Neuron (in vitro differentiated cells): ENCODE results near the gene PRELID2.

ENCODE experiments used
- H2AFZ ChIP-seq: one replicate; pipeline ENCODE4 v1.6.1; 2013; ENCODE audit warnings: low read depth, mild to moderate bottlenecking, inconsistent platforms, low read length, moderate library complexity
- H3K27me3 ChIP-seq: one replicate; pipeline ENCODE4 v1.6.1; 2013; ENCODE audit warnings: low read length; ENCODE audit not compliant: insufficient read depth
- H3K36me3 ChIP-seq: one replicate; pipeline ENCODE4 v1.6.1; 2013; ENCODE audit warnings: low read length; ENCODE audit not compliant: insufficient read depth
- H3K4me1 ChIP-seq: one replicate; pipeline ENCODE4 v1.6.1; 2013; ENCODE audit warnings: low read length; ENCODE audit not compliant: insufficient read depth
- H3K4me3 ChIP-seq: 2 replicates; pipeline ENCODE4 v1.5.1; 2013; ENCODE audit warnings: mild to moderate bottlenecking, low read length, moderate library complexity
- H3K9me3 ChIP-seq: one replicate; pipeline ENCODE4 v1.6.1; 2013; ENCODE audit warnings: low read length

The PRELID2 gene

DNA sequence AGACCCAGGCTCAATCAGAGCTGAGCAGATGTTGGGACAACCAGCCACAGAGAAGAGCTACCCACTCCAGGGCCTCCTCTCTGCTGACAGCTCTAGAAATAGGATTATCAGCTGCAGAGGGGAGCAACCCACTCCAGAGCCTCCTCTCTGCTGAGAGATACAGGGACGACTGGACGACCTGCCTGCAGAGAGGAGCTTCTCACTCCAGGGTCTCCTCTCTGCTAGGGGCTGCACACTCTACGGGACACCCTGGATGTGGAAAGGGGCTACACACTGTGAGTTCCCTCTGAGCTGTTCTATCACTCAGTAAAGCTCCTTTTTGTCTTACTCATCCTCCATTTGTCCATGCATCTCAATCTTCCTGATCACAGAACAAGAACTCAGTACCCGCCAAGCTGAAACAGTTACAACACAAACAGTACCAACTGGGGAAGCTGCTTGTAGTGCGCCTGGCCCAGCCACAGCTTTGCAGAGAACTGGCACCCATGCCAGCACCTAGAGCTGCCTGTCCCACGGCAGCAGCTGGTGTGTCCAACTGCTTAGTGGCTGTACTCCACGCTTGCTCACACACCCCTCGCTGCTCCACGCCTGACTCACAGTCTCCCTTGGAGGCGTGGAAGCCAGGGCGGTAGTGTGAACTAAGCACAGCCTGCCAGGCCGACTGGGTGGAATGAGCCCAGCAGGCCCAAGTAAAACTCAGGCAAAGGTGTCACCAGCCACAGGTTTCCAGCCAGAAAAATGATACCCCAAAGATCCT lies 56.8 kb downstream of the PRELID2 start:
- H3K36me3 ChIP-seq: no peaks in the 10 kb centered on the region
- H3K4me3 ChIP-seq: no peak overlapping the region
- peaks cover 21% of the 10 kb centered on the region for H3K4me1 ChIP-seq
- no peaks in the 10 kb centered on the region for H3K27me3 ChIP-seq
- no peak overlapping the region for H2AFZ ChIP-seq
- peaks cover 3% of the 10 kb centered on the region for H3K9me3 ChIP-seq

DNA sequence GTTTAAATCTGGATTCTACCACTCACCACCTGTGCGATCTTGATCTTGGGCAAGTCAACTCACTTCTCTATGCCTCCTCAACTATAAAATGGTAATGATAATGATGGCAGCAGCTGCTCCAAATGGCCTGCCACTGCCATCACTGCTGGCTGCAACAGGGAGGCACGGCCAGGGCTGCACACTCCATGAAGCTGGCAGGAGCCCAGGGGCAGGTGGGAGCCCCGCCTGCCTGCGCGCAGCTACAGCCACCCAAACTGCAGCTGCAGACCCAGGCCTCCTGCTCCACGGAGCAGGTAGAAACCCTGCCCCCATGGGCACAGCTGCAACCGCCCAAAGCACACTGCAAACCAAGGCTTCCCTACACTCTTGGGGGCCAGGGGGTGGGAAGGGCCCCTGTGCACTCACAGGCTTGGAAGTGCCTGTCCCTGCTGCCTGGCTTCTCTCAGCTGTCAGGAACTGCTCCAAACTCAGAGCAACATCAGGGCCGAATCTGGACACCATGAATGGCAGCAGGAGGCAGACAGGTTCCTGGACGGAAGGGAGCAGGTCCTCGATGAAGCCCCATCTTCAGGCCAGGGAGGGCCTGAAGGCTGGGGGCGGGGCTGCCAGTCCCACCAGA lies 57.6 kb downstream of the PRELID2 start:
- no peaks in the 10 kb centered on the region for H3K36me3 ChIP-seq
- H3K4me3 ChIP-seq: no peak overlapping the region
- peaks cover 3% of the 10 kb centered on the region for H3K9me3 ChIP-seq
- H3K4me1 ChIP-seq: peaks cover 21% of the 10 kb centered on the region
- no peak overlapping the region for H2AFZ ChIP-seq
- H3K27me3 ChIP-seq: no peaks in the 10 kb centered on the region

DNA sequence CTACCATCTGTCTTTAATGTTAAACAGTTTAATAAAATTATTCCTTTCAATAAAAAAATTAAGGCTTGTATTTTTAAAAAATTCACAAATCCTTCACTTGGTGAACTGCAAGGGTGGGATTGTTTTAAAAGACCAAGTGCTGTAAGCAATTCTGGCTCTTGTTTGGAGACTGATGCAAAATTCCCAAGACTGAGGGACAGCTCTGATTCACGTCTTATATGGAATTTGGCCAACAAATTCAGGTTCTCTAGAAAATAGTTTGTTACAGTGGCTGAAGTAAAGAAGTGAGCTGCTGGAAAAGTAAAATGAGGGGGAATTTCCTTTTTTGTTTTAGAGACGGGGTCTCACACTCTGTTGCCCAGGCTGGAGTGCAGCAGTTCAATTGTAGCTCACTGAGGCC lies 58.3 kb downstream of the PRELID2 start:
- H3K4me1 ChIP-seq: peaks cover 17% of the 10 kb centered on the region
- H3K36me3 ChIP-seq: no peaks in the 10 kb centered on the region
- no peak overlapping the region for H2AFZ ChIP-seq
- no peak overlapping the region for H3K4me3 ChIP-seq
- H3K9me3 ChIP-seq: peaks cover 3% of the 10 kb centered on the region
- no peaks in the 10 kb centered on the region for H3K27me3 ChIP-seq

DNA sequence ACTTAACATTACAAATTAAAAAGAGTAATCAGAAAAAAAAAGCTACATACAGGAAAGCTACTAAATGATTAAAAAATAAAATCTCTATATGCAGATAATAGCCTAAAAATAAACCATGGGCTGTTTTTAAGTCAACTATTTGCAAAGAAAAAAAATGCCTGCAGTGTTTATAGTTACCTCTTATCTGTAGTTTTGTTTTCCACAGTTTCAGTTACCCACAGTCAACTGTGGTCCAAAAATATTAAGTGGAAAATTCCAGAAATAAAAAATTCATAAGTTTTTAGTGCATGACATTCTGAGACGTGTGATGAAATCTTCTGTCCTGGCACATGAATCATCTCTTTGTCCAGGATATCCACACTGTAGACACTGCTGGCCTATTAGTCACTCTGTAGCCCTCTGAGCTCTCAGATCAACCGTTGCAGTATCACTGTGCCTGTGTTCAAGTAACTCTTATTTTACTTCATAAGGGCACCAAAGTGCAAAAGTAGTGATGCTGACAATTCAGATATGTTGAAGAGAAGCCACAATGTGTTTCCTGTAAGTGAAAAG lies 59.2 kb downstream of the PRELID2 start:
- Histone ChIP-seq H3K27me3 (no peaks in the 10 kb centered on the region), H3K4me3 (no peak overlapping the region), H3K4me1 (peaks cover 12% of the 10 kb centered on the region), H3K9me3 (peaks cover 3% of the 10 kb centered on the region), H2AFZ (no peak overlapping the region), H3K36me3 (no peaks in the 10 kb centered on the region)

DNA sequence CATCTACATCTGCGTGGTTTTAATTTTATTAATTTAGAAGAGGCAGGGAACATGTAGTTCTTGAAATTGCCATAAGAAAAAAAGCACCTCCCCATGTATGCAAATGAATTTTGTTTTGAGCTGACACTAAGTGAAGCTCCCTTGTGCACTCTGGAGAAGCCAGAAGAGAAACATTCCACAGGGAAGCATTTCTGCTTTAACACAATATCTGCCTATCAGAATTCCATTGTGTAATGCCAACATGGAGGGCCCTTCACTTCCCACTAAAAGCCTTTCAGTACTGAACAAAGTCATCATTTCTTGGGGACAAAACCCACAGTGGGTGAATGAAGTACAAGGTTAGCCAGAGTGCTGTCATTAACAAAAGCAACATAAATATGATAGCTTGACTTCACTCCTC lies 59.7 kb downstream of the PRELID2 start:
- no peaks in the 10 kb centered on the region for H3K36me3 ChIP-seq
- H2AFZ ChIP-seq: no peak overlapping the region
- H3K4me3 ChIP-seq: no peak overlapping the region
- peaks cover 3% of the 10 kb centered on the region for H3K9me3 ChIP-seq
- no peaks in the 10 kb centered on the region for H3K27me3 ChIP-seq
- H3K4me1 ChIP-seq: peaks cover 8% of the 10 kb centered on the region

DNA sequence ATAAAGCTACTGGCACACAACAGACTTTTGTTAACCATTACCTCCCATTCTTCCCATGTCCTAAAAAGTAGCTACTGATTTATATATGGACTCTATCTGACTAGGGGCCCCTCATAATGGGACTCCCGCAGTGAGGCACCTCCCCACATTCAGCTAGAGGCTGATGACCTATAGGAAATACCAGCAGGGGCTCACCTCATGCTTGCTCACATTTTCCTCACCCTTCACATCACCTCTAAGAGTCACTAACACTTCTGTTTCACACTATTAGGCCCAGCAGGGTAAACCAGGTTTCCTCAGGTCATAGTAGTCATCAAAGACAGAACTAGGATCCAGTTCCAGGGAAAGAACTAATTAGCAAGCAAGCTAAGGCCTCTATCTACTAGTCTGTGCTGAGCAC lies 60.7 kb downstream of the PRELID2 start:
- peaks cover 3% of the 10 kb centered on the region for H3K9me3 ChIP-seq
- H3K36me3 ChIP-seq: no peaks in the 10 kb centered on the region
- no peak overlapping the region for H2AFZ ChIP-seq
- H3K4me3 ChIP-seq: no peak overlapping the region
- peaks cover 8% of the 10 kb centered on the region for H3K4me1 ChIP-seq
- no peaks in the 10 kb centered on the region for H3K27me3 ChIP-seq

DNA sequence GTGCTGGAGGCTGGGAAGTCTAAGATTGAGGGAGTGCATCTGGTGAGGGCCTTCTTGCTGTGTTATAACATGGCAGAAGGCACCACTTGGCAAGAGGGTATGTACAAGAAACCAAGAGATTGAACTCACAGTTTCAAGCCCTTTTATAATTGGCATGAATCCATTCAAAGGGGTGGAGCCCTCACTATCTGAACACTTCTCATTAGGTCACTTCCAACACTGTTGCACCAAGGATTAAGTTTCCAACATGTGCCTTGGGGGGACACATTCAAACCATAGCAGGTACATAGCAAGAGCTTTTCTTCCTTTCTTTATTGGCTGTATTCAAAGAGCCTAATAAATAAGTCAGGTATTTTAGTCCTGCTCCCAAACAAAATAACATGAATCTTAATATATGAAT lies 62.7 kb downstream of the PRELID2 start:
- H3K36me3 ChIP-seq: no peaks in the 10 kb centered on the region
- no peaks in the 10 kb centered on the region for H3K27me3 ChIP-seq
- no peak overlapping the region for H3K4me3 ChIP-seq
- peaks cover 8% of the 10 kb centered on the region for H3K4me1 ChIP-seq
- no peaks in the 10 kb centered on the region for H3K9me3 ChIP-seq
- H2AFZ ChIP-seq: no peak overlapping the region

DNA sequence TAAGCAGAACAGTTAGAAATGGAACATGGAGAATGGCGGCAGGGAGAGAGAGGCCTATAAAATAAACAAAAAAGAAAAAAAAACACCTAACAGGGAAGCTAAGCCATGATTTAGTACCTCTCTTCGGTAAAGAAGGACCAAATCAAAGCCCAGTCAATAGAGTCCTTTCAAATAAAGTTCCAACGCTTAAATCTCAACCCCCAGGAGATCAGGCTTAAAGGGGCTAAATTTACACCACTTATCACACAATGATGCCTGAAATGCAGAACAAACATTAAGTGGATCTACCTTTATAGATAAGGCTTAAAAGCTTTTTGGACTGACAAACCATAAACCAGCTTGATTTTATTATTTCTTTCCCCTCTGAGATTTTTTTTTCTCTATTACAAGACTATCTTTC lies 66.3 kb downstream of the PRELID2 start:
- Histone ChIP-seq H3K9me3 (no peaks in the 10 kb centered on the region), H3K27me3 (no peaks in the 10 kb centered on the region), H3K36me3 (no peaks in the 10 kb centered on the region), H3K4me3 (no peak overlapping the region), H2AFZ (no peak overlapping the region), H3K4me1 (no peaks in the 10 kb centered on the region)

DNA sequence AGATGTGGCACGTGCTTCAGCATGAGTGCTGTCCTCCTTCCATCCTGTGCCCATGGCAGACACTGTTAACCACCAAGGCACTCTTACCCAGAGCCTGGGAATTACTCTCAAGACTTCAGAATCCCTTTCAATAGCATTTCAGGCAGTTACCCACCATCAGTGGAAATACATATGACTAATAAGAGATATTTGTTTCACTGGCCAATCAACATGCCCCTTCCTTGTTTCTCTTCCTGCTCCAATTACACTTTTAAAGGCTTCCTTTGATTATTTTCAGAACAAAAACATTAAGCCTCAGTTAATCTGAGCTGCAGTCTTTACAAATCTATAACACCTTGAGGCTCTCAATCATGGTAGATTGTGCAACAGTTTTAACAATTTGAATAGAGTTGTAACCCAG lies 70.8 kb downstream of the PRELID2 start:
- Histone ChIP-seq H3K4me1 (no peaks in the 10 kb centered on the region), H3K36me3 (no peaks in the 10 kb centered on the region), H3K9me3 (no peaks in the 10 kb centered on the region), H3K4me3 (no peak overlapping the region), H2AFZ (no peak overlapping the region), H3K27me3 (no peaks in the 10 kb centered on the region)

DNA sequence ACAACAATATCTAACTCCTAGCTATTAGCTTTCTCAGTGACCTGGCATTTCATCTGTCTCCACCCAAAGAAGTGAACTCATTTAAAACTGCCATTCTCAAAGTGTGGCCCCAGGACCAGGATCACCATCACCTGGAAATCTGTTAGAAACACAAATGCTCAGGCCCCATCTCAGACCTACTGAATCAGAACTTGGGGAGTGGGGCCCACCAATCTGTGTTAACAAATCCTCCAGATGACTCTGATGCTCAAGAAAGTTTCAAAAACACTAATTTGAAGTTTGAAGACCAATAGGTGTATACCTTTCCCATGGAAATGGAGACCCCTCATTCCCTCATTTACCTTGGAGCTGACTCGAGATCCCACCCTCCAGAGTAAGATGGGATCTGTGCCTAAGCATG lies 72.3 kb downstream of the PRELID2 start:
- no peaks in the 10 kb centered on the region for H3K4me1 ChIP-seq
- H3K4me3 ChIP-seq: no peak overlapping the region
- no peaks in the 10 kb centered on the region for H3K9me3 ChIP-seq
- no peaks in the 10 kb centered on the region for H3K27me3 ChIP-seq
- H2AFZ ChIP-seq: no peak overlapping the region
- no peaks in the 10 kb centered on the region for H3K36me3 ChIP-seq

DNA sequence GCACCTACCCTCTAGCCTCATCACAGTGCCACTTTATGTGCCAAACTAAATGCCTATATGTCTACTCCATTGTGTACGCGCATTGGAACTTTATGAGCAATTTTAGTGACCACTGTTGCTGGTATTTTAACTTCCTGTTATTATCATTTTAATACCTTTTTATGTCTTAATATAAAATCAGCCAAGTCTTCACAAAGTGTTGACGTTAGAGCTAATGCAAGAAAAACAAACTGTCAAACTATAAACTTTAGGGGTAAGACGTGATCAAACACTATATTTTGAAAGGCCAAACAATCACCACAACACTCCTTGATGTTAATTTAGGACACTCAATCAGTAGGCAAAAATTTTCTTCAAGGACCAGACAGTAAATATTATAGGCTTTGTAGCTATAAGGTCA lies 73.9 kb downstream of the PRELID2 start:
- Histone ChIP-seq H3K4me1 (no peaks in the 10 kb centered on the region), H3K4me3 (no peak overlapping the region), H2AFZ (no peak overlapping the region), H3K9me3 (no peaks in the 10 kb centered on the region), H3K36me3 (no peaks in the 10 kb centered on the region), H3K27me3 (no peaks in the 10 kb centered on the region)

DNA sequence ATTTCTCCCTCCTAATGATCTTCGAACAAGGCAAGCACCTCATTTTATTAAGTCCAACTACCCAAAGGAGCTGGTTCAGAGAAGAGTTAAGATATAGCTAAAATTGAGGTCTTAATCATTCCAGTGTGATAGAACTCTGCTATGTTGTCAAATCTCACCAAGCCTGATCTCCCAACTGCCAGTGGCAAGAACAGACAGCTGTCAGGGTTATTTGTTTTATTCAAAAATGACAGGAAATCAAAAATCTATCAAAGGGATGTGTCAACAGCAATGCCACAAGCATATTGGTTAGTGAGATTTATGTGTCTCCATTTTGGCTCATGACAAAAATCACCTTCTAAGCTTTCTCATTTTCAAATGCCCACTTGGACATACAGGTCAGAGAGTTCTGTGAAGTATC lies 74.5 kb downstream of the PRELID2 start:
- Histone ChIP-seq H3K4me3 (no peak overlapping the region), H3K36me3 (no peaks in the 10 kb centered on the region), H3K9me3 (no peaks in the 10 kb centered on the region), H3K27me3 (no peaks in the 10 kb centered on the region), H3K4me1 (no peaks in the 10 kb centered on the region), H2AFZ (no peak overlapping the region)

DNA sequence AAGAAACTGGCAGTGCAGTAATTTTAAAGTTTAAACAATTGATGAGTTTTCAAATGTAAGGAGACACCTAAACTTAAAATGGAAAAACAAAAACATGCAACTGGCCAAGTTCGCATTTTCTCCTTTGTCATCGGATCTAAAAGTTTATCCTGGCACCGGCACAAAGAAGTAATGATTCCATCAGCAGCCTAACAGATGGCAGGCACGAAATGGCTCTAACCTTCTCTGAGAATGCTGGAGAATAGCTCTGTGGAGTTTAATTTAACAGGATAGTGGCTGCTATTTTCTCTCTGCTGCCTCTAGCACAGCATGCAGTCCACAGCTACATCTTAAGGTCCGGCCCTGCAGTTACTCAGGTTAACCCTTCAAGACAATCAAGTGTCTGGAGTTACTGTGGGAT lies 82.2 kb downstream of the PRELID2 start:
- H3K36me3 ChIP-seq: no peaks in the 10 kb centered on the region

More for the DNA sequence above, 82.2 kb downstream of the PRELID2 start:
- H3K4me3 ChIP-seq: no peak overlapping the region
- H3K9me3 ChIP-seq: no peaks in the 10 kb centered on the region
- no peak overlapping the region for H2AFZ ChIP-seq
- no peaks in the 10 kb centered on the region for H3K4me1 ChIP-seq
- H3K27me3 ChIP-seq: no peaks in the 10 kb centered on the region
